ENCODE data around the gene DUS2. TPM values are rescaled to one million over a fixed set of nuclear protein-coding genes. Genes with fewer than 3 reads are reported as not detected.

DUS2 gene
- total and polyA plus RNA-seq, 2 of the 8 experiments (the other 6 are each of a cell fraction or from before 2014, with no cell fraction given), result 17.2 to 27.0 TPM

- no peak for FAIRE-seq
- CTCF ChIA-PET (ENCODE audit: partially characterized antibody), result interaction anchor here (3.3 kb wide), 1 partner anchor 12 kb away, joined by 15 read pairs; no protein-coding TSS in a partner anchor
- no peaks in the 10 kb centered on the region for H3K36me3 ChIP-seq (ENCODE audit: control insufficient read depth in 2 of 4, insufficient read depth in 4 of 4, low read length in 3 of 4)
- peaks cover 3 to 81% of the 10 kb centered on the region in 2 experiments; a peak in 3 of 4 replicates for H3K79me2 ChIP-seq (ENCODE audit: control insufficient read depth in 1 of 2, insufficient read depth in 2 of 2, low read length in 2 of 2)
- no peak overlapping the region for H3K56ac ChIP-seq (replicated peaks; ENCODE audit: insufficient read length, low read depth, low read length)
- H4K20me1 ChIP-seq (replicated peaks in 1 of 2; ENCODE audit: control insufficient read depth in 1 of 2, insufficient read depth in 2 of 2, low read length in 2 of 2), result peaks cover 1 to 3% of the 10 kb centered on the region in 2 experiments
- no peak overlapping the region for H4K8ac ChIP-seq (ENCODE audit: extremely low read depth, insufficient read depth, low read length)
- no peak overlapping the region for H2AFZ ChIP-seq (ENCODE audit: low read length)
- H2BK15ac ChIP-seq (ENCODE audit: low read length), result no peak overlapping the region
- no peak overlapping the region for H3K27ac ChIP-seq (ENCODE audit: low read depth, low read length)
- no peak overlapping the region for H2AK5ac ChIP-seq (ENCODE audit: low read depth, low read length)
- no peak for DNase-seq (ENCODE audit: low read depth in 1 of 2, low spot score in 2 of 2)
- H2BK12ac ChIP-seq (ENCODE audit: low read depth, low read length), result no peak overlapping the region
- peaks cover 4% of the 10 kb centered on the region; the same call in 1 of the 2 replicates for H3K79me1 ChIP-seq (ENCODE audit: low read depth, low read length)
- no peak overlapping the region for H2BK20ac ChIP-seq (ENCODE audit: low read length)
- WGBS, 2 experiments (ENCODE audit: extremely low coverage in 1 of 2, insufficient coverage in 1 of 2, insufficient read length in 1 of 2, insufficient replicate concordance in 2 of 2, low coverage in 1 of 2, low lambda C conversion rate in 2 of 2, missing lambda C conversion rate in 1 of 2), result 90% methylated on average over 3 of the region's 3 CpGs; no CpG with 5 or more reads in 1 of the 2 experiments
- no peak overlapping the region for H4K5ac ChIP-seq (ENCODE audit: insufficient read length, low read depth, low read length)
- no peaks in the 10 kb centered on the region for H3K27me3 ChIP-seq (replicated peaks in 1 of 4; ENCODE audit: control insufficient read depth in 3 of 4, extremely low read depth in 1 of 4, insufficient read depth in 3 of 4, low read length in 3 of 4)
- no peaks in the 10 kb centered on the region for H3K23me2 ChIP-seq (ENCODE audit: low read depth, low read length)
- no peak overlapping the region for H4K91ac ChIP-seq (replicated peaks; ENCODE audit: insufficient read length, low read length)
- H2BK120ac ChIP-seq (replicated peaks; ENCODE audit: low read depth, low read length), result no peak overlapping the region
- no peaks in the 10 kb centered on the region for H3K4me1 ChIP-seq (replicated peaks in 1 of 4; ENCODE audit: control insufficient read depth in 3 of 4, insufficient read depth in 4 of 4, low read length in 3 of 4)
- H3K18ac ChIP-seq (ENCODE audit: extremely low read depth, low read length), result no peak overlapping the region
- no peak overlapping the region for H3K23ac ChIP-seq (ENCODE audit: insufficient read length)
- no peaks in the 10 kb centered on the region for H3K9me3 ChIP-seq (ENCODE audit: insufficient read depth in 2 of 2, low read depth in 1 of 2, low read length in 1 of 2)
- no peak overlapping the region for H3K9ac ChIP-seq (replicated peaks in 1 of 4; ENCODE audit: extremely low read depth in 1 of 4, low read depth in 3 of 4, low read length in 3 of 4)
- no peak overlapping the region for H3K4me3 ChIP-seq (ENCODE audit: extremely low read depth in 1 of 4, insufficient read depth in 2 of 4, low read depth in 3 of 4, low read length in 4 of 4)
- H3K4ac ChIP-seq (replicated peaks; ENCODE audit: insufficient read length, low read depth, low read length), result no peak overlapping the region
- no peak overlapping the region for H3K14ac ChIP-seq (ENCODE audit: insufficient read length)
- H3K4me2 ChIP-seq (ENCODE audit: insufficient read depth in 1 of 2, low read depth in 2 of 2, low read length in 2 of 2), result no peak overlapping the region
- H2BK5ac ChIP-seq (ENCODE audit: low read depth, low read length), result no peak overlapping the region
- POLR2A ChIA-PET (ENCODE audit: partially characterized antibody), result no interaction called here
- TF ChIP-seq ASH2L (IDR thresholded peaks at IDR 0.05; ENCODE audit: low read length), result no peak
- TF ChIP-seq E2F6 (IDR thresholded peaks at IDR 0.05), result no peak
- TF ChIP-seq TCF12 (IDR thresholded peaks at IDR 0.05; ENCODE audit: low read depth, low read length), result no peak
- TF ChIP-seq HDAC6 (IDR thresholded peaks at IDR 0.05; ENCODE audit: low read depth, low read length), result no peak
- TF ChIP-seq TBP (IDR thresholded peaks at IDR 0.05; ENCODE audit: low read depth, low read length), result no peak
- no peak for TF ChIP-seq RXRA (IDR thresholded peaks at IDR 0.05; ENCODE audit: insufficient read depth, low read depth, low read length)
- no peak for TF ChIP-seq NRF1 (IDR thresholded peaks at IDR 0.05; ENCODE audit: low read depth, low read length)
- no peak for TF ChIP-seq EGR1 (IDR thresholded peaks at IDR 0.05; ENCODE audit: borderline replicate concordance, low read depth, low read length)
- TF ChIP-seq RNF2 (IDR thresholded peaks at IDR 0.05; ENCODE audit: borderline replicate concordance, low read depth, low read length, missing control alignments, poor library complexity, severe bottlenecking), result no peak
- no peak for TF ChIP-seq GABPA (IDR thresholded peaks at IDR 0.05; ENCODE audit: borderline replicate concordance, insufficient read depth, low read length)
- TF ChIP-seq JUN (IDR thresholded peaks at IDR 0.05; ENCODE audit: low read depth, low read length), result no peak
- TF ChIP-seq SAP30 (IDR thresholded peaks at IDR 0.05; ENCODE audit: insufficient read depth, insufficient replicate concordance, low read length), result no peak
Observed at GRCh38 chr16:68105611-68106010, 82.5 kb downstream of the DUS2 start.

Data from H1 (cell line).